IMR-90 (cell line): ENCODE results near the gene OSER1. TPM values are rescaled to one million over a fixed set of nuclear protein-coding genes. Genes with fewer than 3 reads are reported as not detected.

Source experiments
- ATAC-seq: fragments of 200-7000 bp; cut with Tn5 transposase; 2 replicates; pipeline ENCODE4 v1.9.1; 2020; ENCODE audit warnings: low read depth, mild to moderate bottlenecking, moderate library complexity
- BruUV-seq: library from RNA; stranded (reverse); fragments of 400-500 nt; replicated peaks from 2 replicates; lab custom pipeline; 2021; lab: Mats Ljungman, UMichigan
- CTCF ChIA-PET: fragments of 300-600 bp; formaldehyde crosslinking; extraction: SDS; loops from one replicate; lab custom pipeline; 2021; ENCODE audit warnings: antibody characterized with exemption; lab: Yijun Ruan, JAX
- POLR2A ChIA-PET: fragments of 300-600 bp; sonication (Branson Sonifier 250); formaldehyde crosslinking; loops from one replicate; lab custom pipeline; 2022; ENCODE audit warnings: antibody characterized with exemption; ENCODE audit not compliant: unreplicated experiment; lab: Charles Lee
- DNase-seq: peaks from one replicate; pipeline ENCODE4 v3.0.0; 2013
- H2AFZ ChIP-seq: replicated peaks from 2 replicates; pipeline ENCODE3; 2013; ENCODE audit warnings: low read length, mild to moderate bottlenecking; ENCODE audit not compliant: poor library complexity
- H2AK5ac ChIP-seq: 2 replicates; pipeline ENCODE4 v1.6.1; 2013; ENCODE audit warnings: low read depth, low read length, inconsistent platforms
- H2AK9ac ChIP-seq: replicated peaks from 2 replicates; pipeline ENCODE3; 2013; ENCODE audit warnings: mild to moderate bottlenecking, low read depth, low read length, moderate library complexity; ENCODE audit not compliant: poor library complexity
- H2BK120ac ChIP-seq: 2 replicates; pipeline ENCODE4 v1.6.1; 2013; ENCODE audit warnings: low read depth, low read length, inconsistent platforms
- H2BK15ac ChIP-seq: 3 replicates; pipeline ENCODE4 v1.6.1; 2013; ENCODE audit warnings: low read depth, low read length, inconsistent platforms
- H2BK20ac ChIP-seq: 2 replicates; pipeline ENCODE4 v1.6.1; 2013; ENCODE audit warnings: low read depth, mild to moderate bottlenecking, inconsistent platforms, low read length, moderate library complexity
- H2BK5ac ChIP-seq: 2 replicates; pipeline ENCODE4 v1.6.1; 2013; ENCODE audit warnings: mild to moderate bottlenecking, low read depth, low read length, inconsistent platforms; ENCODE audit not compliant: poor library complexity, severe bottlenecking
- H3K14ac ChIP-seq: replicated peaks from 2 replicates; pipeline ENCODE4 v1.6.1; 2013; ENCODE audit warnings: low read depth, low read length, inconsistent platforms
- H3K18ac ChIP-seq: 2 replicates; pipeline ENCODE4 v1.6.1; 2013; ENCODE audit warnings: low read depth, low read length, control low read depth
- H3K23ac ChIP-seq: 2 replicates; pipeline ENCODE4 v1.6.1; 2013; ENCODE audit warnings: low read depth, low read length, inconsistent platforms
- H3K27ac ChIP-seq: 2 replicates; pipeline ENCODE4 v1.5.1; 2013; ENCODE audit warnings: mild to moderate bottlenecking, control low read depth, low read length; ENCODE audit not compliant: insufficient read depth
- H3K27me3 ChIP-seq: 2 replicates; pipeline ENCODE4 v1.6.1; 2013; ENCODE audit warnings: low read length; ENCODE audit not compliant: control insufficient read depth, insufficient read depth
- H3K36me3 ChIP-seq: 2 replicates; pipeline ENCODE4 v1.6.1; 2013; ENCODE audit warnings: low read length, mixed read lengths; ENCODE audit not compliant: control insufficient read depth, insufficient read depth
- H3K4ac ChIP-seq: 2 replicates; pipeline ENCODE4 v1.6.1; 2013; ENCODE audit warnings: low read depth, low read length, inconsistent platforms
- H3K4me1 ChIP-seq: 2 replicates; pipeline ENCODE4 v1.6.1; 2013; ENCODE audit warnings: low read length, mixed read lengths; ENCODE audit not compliant: control insufficient read depth, insufficient read depth
- H3K4me2 ChIP-seq: 2 replicates; pipeline ENCODE4 v1.6.1; 2013; ENCODE audit warnings: low read depth, mild to moderate bottlenecking, control low read depth, low read length, moderate library complexity
- H3K4me3 ChIP-seq: 2 replicates; pipeline ENCODE4 v1.5.1; 2013; ENCODE audit warnings: low read depth, mild to moderate bottlenecking, control low read depth, low read length, moderate library complexity; ENCODE audit not compliant: insufficient read depth
- H3K56ac ChIP-seq: 2 replicates; pipeline ENCODE4 v1.6.1; 2013; ENCODE audit warnings: low read length, inconsistent platforms; ENCODE audit not compliant: insufficient read depth; ENCODE audit errors: extremely low read depth
- H3K79me1 ChIP-seq, 2 experiments: 2 replicates each; pipeline ENCODE4 v1.6.1; 2013; ENCODE audit warnings: low read length in 2 of 2, inconsistent platforms in 1 of 2, low read depth in 1 of 2
- H3K9ac ChIP-seq: 2 replicates; pipeline ENCODE4 v1.6.1; 2013; ENCODE audit warnings: low read depth, low read length, control low read depth
- H3K9me1 ChIP-seq: 2 replicates; pipeline ENCODE4 v1.6.1; 2013; ENCODE audit warnings: low read length, inconsistent platforms; ENCODE audit not compliant: insufficient read depth
- H3K9me3 ChIP-seq: 2 replicates; pipeline ENCODE4 v1.6.1; 2013; ENCODE audit warnings: low read length; ENCODE audit not compliant: control insufficient read depth, insufficient read depth
- H4K20me1 ChIP-seq: 2 replicates; pipeline ENCODE4 v1.6.1; 2013; ENCODE audit warnings: low read length, inconsistent platforms; ENCODE audit not compliant: insufficient read depth
- H4K5ac ChIP-seq: 2 replicates; pipeline ENCODE4 v1.6.1; 2013; ENCODE audit warnings: mild to moderate bottlenecking, low read depth, low read length, control low read depth
- H4K8ac ChIP-seq, 2 experiments: 2 replicates each; pipeline ENCODE4 v1.6.1; 2013; ENCODE audit warnings: low read depth in 2 of 2, low read length in 2 of 2, control low read depth in 1 of 2, inconsistent platforms in 1 of 2
- H4K91ac ChIP-seq: 2 replicates; pipeline ENCODE4 v1.6.1; 2013; ENCODE audit warnings: low read depth, low read length, inconsistent platforms; ENCODE audit not compliant: insufficient read depth
- BHLHE40 ChIP-seq: fragments of 150-350 bp; IDR thresholded peaks from 2 replicates; pipeline ENCODE4 v1.6.1; 2016; ENCODE audit warnings: mild to moderate bottlenecking, low read depth, low read length
- FOS ChIP-seq: fragments of 150-350 bp; IDR thresholded peaks from 2 replicates; pipeline ENCODE4 v1.6.1; 2016; ENCODE audit warnings: low read depth, low read length
- MXI1 ChIP-seq: IDR thresholded peaks from 2 replicates; pipeline ENCODE4 v1.6.1; 2012; ENCODE audit warnings: low read depth, mild to moderate bottlenecking, low read length, moderate library complexity, borderline replicate concordance
- POLR2A ChIP-seq: IDR thresholded peaks from 2 replicates; pipeline ENCODE4 v1.6.1; 2012; ENCODE audit warnings: mild to moderate bottlenecking, low read depth, low read length
- RCOR1 ChIP-seq: IDR thresholded peaks from 2 replicates; pipeline ENCODE4 v1.6.1; 2012; ENCODE audit warnings: mild to moderate bottlenecking, low read length, improper control_type of control experiment; ENCODE audit not compliant: insufficient replicate concordance
- WGBS, 2 experiments: methylation state at CpG; one replicate each; pipeline versions ENCODE4 v1.1.5 to v1.1.7; 2013; ENCODE audit warnings: missing lambda C conversion rate in 2 of 2; ENCODE audit not compliant: insufficient read length in 1 of 2; ENCODE audit errors: extremely low coverage in 2 of 2; 5-methylcytosine and 5-hydroxymethylcytosine counted together
- dilution Hi-C: fragments of 300-500 bp; cut with HindIII; formaldehyde crosslinking; loops from one replicate; pipeline ENCODE4 v1.14.3; 2018; ENCODE audit warnings: low sequenced_read_pairs; ENCODE audit not compliant: unreplicated experiment
- in situ Hi-C: fragments of 300-500 bp; cut with MboI; formaldehyde crosslinking; loops from 3 replicates; pipeline ENCODE4 v1.14.3; 2019; ENCODE audit warnings: low sequenced_read_pairs, inconsistent platforms, mixed read lengths
- intact Hi-C: fragments of 100-400 bp; cut with micrococcal nuclease; formaldehyde crosslinking; loops from 2 replicates; pipeline ENCODE4 v1.10.0; 2022
- polyA plus RNA-seq, 3 experiments: library from polyadenylated mRNA; depleted of rRNA; stranded (reverse); fragments of >200 nt; gene quantifications; 2 replicates each; pipeline ENCODE4 v1.2.3, GENCODE V29; 2012; ENCODE audit warnings: low replicate concordance in 1 of 3
- total RNA-seq: library from RNA; depleted of rRNA; stranded (reverse); fragments of >200 nt; gene quantifications from 2 replicates; pipeline ENCODE4 v1.2.3, GENCODE V29; 2012
- TF ChIP-seq, protein P1 (sequence below): fragments of 150-350 bp; IDR thresholded peaks from 2 replicates; pipeline ENCODE4 v1.6.1; 2016; ENCODE audit warnings: low read depth, mild to moderate bottlenecking, low read length, moderate library complexity, borderline replicate concordance
- TF ChIP-seq, protein P2 (sequence below): fragments of 150-350 bp; IDR thresholded peaks from 2 replicates; pipeline ENCODE4 v1.6.1; 2017; ENCODE audit warnings: mild to moderate bottlenecking, antibody characterized with exemption, low read length, low read depth

The OSER1 gene
- total and polyA plus RNA-seq, 2 of the 4 experiments (the other 2 are of a cell fraction), result 32.6 to 70.6 TPM

DNA sequence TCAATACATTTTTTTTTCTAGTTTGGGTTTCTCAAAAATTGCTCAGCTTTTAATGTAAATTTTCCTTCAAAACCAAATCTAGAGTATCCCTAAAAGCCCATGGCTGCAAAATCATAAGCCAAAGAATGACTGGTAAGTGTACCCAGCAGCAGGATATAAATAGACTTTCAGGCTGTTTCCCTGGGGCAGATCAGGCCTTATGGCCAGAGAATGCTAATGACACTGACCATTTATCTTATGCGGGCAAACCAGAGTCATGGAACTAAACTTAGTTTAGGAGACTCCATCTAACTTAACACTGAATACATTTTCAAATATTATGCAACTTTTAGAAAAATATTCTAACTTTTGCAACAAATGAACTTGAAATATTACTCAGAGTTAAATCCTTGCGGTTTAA lies 7.4 kb downstream of the OSER1 start:
- ChIA-PET CTCF (interaction anchor here (0.6 to 0.7 kb wide), 2 partner anchors 127 to 320 kb away, joined by 3 read pairs; no protein-coding TSS in a partner anchor), POLR2A (no interaction called here)
- Histone ChIP-seq H3K9me1 (peaks cover 35% of the 10 kb centered on the region), H3K9me3 (no peaks in the 10 kb centered on the region), H4K20me1 (peaks cover 8% of the 10 kb centered on the region), H3K56ac (no peak overlapping the region), H2BK120ac (peak overlapping the region; percentile 93), H3K36me3 (peaks cover 34% of the 10 kb centered on the region), H3K79me1 (peaks cover 26 to 74% of the 10 kb centered on the region in 2 experiments), H4K5ac (no peak overlapping the region), H3K4me2 (no peak overlapping the region; the same call in 1 of the 2 replicates), H2BK20ac (peak overlapping the region; percentile 39; the same call in 1 of the 2 replicates), H2AK5ac (0 out of 2 replicates have a peak overlapping the region, but pooled peaks have one; percentile 86), H3K9ac (peak overlapping the region; percentile 46; the same call in 1 of the 2 replicates), H2AK9ac (no peak overlapping the region), H2AFZ (no peak overlapping the region), H4K8ac (0 out of 4 replicates have a peak overlapping the region, but pooled peaks of 1 of the 2 experiments have one; percentile 51), H3K4me1 (peaks cover 19% of the 10 kb centered on the region), H3K27ac (peak overlapping the region; percentile 81; the same call in 1 of the 2 replicates), H2BK15ac (peak overlapping the region; percentile 91; the same call in 2 of the 3 replicates), H3K4me3 (no peak overlapping the region), H3K27me3 (no peaks in the 10 kb centered on the region), H3K4ac (peak overlapping the region; percentile 44), H4K91ac (peak overlapping the region; percentile 57; the same call in 1 of the 2 replicates), H2BK5ac (peak overlapping the region; percentile 98), H3K23ac (no peak overlapping the region), H3K14ac (0 out of 2 replicates have a peak overlapping the region, but pooled peaks have one; percentile 50), H3K18ac (no peak overlapping the region)
- ATAC-seq (peak; percentile 16; the same call in 1 of the 2 replicates), DNase-seq (peak; percentile 41)
- dilution Hi-C loops (no loop called here), in situ Hi-C loops (no loop called here), intact Hi-C loops (loop anchor here (10.0 kb wide), 1 partner anchor 748 kb away; the partner anchor contains the start of gene SRSF6)
- WGBS, 2 experiments, result 60% methylated on average over 1 of the region's 2 CpGs; no CpG with 5 or more reads in 1 of the 2 experiments
- TF ChIP-seq POLR2A (no peak), BHLHE40 (no peak), MXI1 (no peak), FOS (no peak), RCOR1 (no peak)
- TF ChIP-seq, protein P1, sequence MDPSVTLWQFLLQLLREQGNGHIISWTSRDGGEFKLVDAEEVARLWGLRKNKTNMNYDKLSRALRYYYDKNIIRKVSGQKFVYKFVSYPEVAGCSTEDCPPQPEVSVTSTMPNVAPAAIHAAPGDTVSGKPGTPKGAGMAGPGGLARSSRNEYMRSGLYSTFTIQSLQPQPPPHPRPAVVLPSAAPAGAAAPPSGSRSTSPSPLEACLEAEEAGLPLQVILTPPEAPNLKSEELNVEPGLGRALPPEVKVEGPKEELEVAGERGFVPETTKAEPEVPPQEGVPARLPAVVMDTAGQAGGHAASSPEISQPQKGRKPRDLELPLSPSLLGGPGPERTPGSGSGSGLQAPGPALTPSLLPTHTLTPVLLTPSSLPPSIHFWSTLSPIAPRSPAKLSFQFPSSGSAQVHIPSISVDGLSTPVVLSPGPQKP, result no peak
- TF ChIP-seq, protein P2, sequence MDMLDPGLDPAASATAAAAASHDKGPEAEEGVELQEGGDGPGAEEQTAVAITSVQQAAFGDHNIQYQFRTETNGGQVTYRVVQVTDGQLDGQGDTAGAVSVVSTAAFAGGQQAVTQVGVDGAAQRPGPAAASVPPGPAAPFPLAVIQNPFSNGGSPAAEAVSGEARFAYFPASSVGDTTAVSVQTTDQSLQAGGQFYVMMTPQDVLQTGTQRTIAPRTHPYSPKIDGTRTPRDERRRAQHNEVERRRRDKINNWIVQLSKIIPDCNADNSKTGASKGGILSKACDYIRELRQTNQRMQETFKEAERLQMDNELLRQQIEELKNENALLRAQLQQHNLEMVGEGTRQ, result no peak
- BruUV-seq, result no TSS peak
